Midbrain (tissue), 1 donor: Measurements from ENCODE around the gene FIG4.
"Not testable (repeated sequence)": the region's sequence is repeated elsewhere in the genome, so short reads cannot be mapped to it uniquely, and the experiment has no call there.

ENCODE experiments used
- DNase-seq: peaks from one replicate; lab custom pipeline; 2025; lab: John Stamatoyannopoulos, UW

FIG4 gene

DNA sequence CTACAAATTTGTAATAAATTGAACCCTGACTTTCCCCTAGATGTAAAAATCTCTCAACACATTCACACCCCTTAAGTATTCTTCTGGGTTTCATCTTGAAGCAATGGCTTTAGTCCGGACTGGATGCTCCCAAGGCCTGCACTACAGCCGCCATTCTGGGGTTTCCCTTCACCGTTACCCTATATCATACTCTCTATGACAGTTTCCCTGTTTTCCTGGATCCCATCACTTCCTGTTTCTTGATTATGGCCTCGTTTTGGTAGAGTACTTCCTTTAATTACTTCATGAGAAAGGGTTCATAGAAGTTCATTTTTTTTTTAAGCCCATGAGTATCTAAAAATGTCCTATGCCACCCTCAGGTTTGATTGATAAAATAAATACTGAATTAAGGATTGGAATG lies 11.7 kb downstream of the FIG4 start:
- no peak for DNase-seq

- DNase-seq = peak; percentile 91
Measured at GRCh38 chr6:109705258-109705657, 14.2 kb downstream of the FIG4 start.

GRCh38 chr6:109706513-109706912 lies 15.4 kb downstream of the FIG4 start:
- no peak for DNase-seq

GRCh38 chr6:109708099-109708498 lies 17.0 kb downstream of the FIG4 start:
- not testable (repeated sequence) for DNase-seq

- DNase-seq = no peak
Measured at GRCh38 chr6:109713097-109713496, 22.0 kb downstream of the FIG4 start.

- DNase-seq = no peak
Measured at GRCh38 chr6:109714166-109714565, 23.1 kb downstream of the FIG4 start.

- no peak for DNase-seq
Measured at GRCh38 chr6:109714611-109715010, 23.5 kb downstream of the FIG4 start.

DNA sequence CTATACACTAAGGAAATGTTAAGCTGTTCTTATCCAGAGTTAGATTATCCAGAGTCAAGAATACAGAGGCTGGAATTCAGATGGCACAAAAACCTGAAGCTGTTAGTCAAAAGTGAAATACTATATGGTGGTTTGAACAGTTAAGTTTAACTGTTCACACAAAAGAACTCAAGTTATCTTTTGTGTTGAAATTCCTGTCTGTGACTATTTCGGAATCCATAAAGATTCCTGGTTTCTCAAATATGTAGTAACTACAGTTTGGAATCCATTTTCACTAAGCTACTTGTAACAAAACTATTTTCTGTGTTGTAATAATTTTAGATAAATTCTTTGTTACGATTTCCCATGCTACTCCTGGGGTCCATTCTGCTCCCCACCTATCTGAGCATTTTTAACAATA lies 24.5 kb downstream of the FIG4 start:
- no peak for DNase-seq

- no peak for DNase-seq
Measured at GRCh38 chr6:109717971-109718370, 26.9 kb downstream of the FIG4 start.

DNA sequence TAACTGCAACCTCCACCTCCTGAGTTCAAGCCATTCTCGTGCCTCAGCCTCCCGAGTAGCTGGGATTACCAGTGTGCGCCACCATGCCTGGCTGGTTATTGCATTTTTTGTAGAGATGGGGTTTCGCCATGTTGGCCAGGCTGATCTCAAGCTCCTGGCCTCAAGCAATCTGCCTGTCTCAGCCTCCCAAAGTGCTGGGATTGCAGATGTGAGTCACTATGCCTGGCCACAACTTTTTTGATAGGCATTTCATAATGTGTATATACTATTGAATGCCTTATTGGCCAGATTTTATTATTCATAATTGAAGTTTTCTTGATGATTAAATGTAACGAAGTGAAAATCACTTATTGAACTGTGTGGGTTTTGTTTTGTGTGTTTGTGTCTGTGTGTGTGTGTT lies 27.9 kb downstream of the FIG4 start:
- DNase-seq = no peak

DNA sequence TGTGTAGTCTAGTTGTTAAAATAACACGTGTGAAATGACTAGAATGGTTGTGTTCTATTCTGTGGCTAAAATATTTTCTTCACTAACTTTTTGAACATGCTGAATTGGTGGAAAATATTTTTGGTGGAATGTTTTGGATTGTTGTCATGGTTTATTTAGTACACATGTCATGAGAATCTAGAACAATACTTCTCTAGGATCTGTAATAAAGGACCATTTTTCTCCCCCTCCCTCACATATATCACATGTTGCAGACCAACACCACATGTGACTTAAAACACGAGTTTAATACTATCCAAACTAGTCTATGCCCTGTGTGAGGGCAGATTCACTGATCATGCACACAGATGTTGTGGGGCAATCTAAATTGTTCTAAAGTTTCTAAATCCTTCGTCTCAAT lies 29.2 kb downstream of the FIG4 start:
- DNase-seq = no peak

GRCh38 chr6:109722011-109722410 lies 30.9 kb downstream of the FIG4 start:
- DNase-seq = no peak

DNA sequence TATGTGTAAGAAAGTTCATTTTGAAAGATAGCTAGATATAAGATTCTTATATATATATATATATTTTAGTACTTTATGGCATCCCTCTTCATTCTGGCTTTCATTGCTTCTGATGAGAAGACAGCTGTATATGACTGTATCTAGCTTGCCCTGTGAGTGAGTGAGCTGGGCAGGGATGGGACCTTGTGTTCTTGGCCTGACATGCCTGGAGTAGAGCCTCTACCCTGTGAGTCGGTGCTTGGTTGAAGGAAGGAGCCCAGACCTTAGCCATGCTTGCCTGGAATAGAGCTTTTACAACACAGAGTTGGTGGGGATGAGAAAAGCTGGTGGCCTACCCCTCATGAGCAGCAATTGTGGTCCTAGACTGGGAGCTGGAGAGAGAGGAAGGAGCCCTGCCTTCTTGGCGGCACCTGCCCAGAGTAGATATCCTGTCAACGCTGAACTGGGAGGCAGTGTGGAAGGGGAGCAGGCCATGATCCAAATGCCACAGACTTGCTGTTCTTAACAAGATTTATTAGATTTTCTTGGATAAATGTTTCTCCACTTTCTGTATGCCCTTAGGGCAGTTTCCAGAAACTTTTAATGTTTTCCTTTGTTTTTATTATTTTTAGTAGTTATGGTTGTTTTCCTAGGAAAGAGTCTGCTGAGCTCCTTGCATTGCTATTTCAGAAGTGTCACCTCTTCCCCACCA lies 31.6 kb downstream of the FIG4 start:
- no peak for DNase-seq

- DNase-seq = not testable (repeated sequence)
Measured at GRCh38 chr6:109725250-109725649, 34.2 kb downstream of the FIG4 start.

- DNase-seq = no peak
Measured at GRCh38 chr6:109736273-109737025, 45.4 kb downstream of the FIG4 start.

- DNase-seq = no peak
Measured at GRCh38 chr6:109738255-109738654, 47.2 kb downstream of the FIG4 start.

- no peak for DNase-seq
Measured at GRCh38 chr6:109738667-109739066, 47.6 kb downstream of the FIG4 start.

DNA sequence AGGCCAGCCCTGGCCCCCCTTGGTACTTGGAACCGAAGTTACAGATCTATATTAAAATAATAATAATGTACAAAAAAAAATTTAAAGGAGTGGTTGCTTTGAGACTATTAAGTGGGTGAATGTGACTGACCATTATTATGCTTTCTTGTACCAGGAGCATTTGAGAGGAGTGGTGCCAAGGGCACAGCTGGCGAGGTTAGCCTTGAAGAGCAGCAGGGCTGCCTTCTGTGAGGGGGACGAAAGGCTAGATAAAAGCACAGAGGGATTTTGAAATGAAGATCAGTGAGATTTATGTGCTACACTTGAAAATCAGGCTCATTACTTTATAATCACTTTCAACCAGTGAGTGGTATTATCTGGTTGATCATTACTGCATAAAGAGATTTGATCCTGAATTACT lies 48.6 kb downstream of the FIG4 start:
- no peak for DNase-seq

DNA sequence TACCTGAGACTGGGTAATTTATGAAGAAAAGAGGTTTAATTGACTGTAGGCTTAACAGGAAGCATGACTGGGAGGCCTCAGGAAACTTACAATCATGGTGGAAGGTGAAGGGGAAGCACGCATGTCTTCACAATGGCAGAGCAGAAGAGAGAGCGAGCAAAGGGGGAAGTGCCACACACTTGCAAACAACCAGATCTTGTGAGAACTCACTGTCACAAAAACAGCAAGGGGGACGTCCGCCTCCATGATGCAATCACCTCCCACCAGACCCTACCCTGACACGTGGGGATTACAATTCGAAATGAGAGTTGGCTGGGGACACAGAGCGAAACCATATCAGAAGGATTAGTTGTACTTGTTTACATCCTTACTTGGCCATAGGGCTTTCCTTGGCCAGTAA lies 49.7 kb downstream of the FIG4 start:
- DNase-seq = no peak

- DNase-seq = no peak
Measured at GRCh38 chr6:109743739-109744138, 52.6 kb downstream of the FIG4 start.

DNA sequence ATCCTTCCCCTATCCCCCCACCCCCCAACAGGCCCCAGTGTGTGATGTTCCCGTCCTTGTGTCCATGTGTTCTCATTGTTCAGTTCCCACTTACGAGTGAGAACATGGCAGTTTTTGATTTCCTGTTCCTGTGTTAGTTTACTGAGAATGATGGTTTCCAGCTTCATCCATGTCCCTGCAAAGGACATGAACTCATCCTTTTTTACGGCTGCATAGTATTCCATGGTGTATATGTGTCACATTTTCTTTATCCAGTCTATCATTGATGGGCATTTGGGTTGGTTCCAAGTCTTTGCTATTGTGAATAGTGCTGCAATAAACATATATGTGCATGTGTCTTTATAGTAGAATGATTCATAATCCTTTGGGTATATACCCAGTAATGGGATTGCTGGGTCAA lies 53.7 kb downstream of the FIG4 start:
- not testable (repeated sequence) for DNase-seq

- no peak for DNase-seq
Measured at GRCh38 chr6:109747221-109747620, 56.1 kb downstream of the FIG4 start.

- no peak for DNase-seq
Measured at GRCh38 chr6:109759098-109759955, 68.2 kb downstream of the FIG4 start.
